ENCODE measurements around the gene TRPM5.
A peak's percentile ranks its signal among the peaks of the same experiment; 100 is the strongest.

The TRPM5 gene

DNA sequence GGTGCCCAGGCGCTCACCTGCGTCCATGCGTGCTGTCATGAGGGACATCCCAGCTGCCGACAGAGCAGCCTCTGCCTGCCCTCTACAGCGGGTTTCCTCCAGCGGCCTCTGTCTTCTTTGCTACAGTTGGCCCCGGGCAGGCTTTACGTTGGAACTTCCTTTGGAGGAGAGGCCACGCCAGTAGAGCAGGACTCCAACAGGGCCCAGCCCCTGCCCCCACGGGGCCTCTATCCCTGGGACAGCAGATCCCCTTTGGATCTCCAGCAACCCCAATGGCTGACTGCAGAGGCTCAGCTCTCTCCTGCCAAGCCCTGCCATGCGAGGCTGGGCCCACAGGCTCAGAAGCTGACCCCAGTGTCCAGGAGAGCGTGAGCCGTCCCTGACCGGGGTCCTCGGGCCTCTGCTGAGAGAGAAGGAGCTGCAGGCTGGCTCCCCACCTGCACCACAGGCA, 12.1 kb downstream of the TRPM5 start:
- Histone ChIP-seq H4K20me1 (no peaks in the 10 kb centered on the region), H3K36me3 (no peaks in the 10 kb centered on the region), H3K9ac (no peak overlapping the region), H3K9me3 (no peaks in the 10 kb centered on the region), H3K4me3 (no peak overlapping the region), H3K4me1 (peaks cover 5% of the 10 kb centered on the region; the same call in 1 of the 2 replicates), H3K27me3 (no peaks in the 10 kb centered on the region), H3K27ac (0 out of 2 replicates have a peak overlapping the region, but pooled peaks have one; percentile 22), H3K4me2 (no peak overlapping the region; the same call in 1 of the 2 replicates)
- no peak for TF ChIP-seq Cebpa-rat (IDR thresholded peaks at IDR 0.05)

GRCh38 chr11:2431395-2431794, 12.9 kb downstream of the TRPM5 start:
- TF ChIP-seq Cebpa-rat (IDR thresholded peaks at IDR 0.05), result no peak
- no peak overlapping the region for H3K4me2 ChIP-seq
- H3K9ac ChIP-seq, result no peak overlapping the region
- no peaks in the 10 kb centered on the region for H4K20me1 ChIP-seq
- H3K9me3 ChIP-seq, result no peaks in the 10 kb centered on the region
- H3K27ac ChIP-seq, result no peak overlapping the region
- H3K4me3 ChIP-seq, result no peak overlapping the region
- H3K36me3 ChIP-seq, result no peaks in the 10 kb centered on the region
- H3K27me3 ChIP-seq, result no peaks in the 10 kb centered on the region
- peaks cover 5% of the 10 kb centered on the region; the same call in 1 of the 2 replicates for H3K4me1 ChIP-seq

GRCh38 chr11:2428322-2428795, 16.0 kb downstream of the TRPM5 start:
- no peaks in the 10 kb centered on the region for H3K9me3 ChIP-seq
- H3K27me3 ChIP-seq, result 0 out of 2 replicates have a peak, but pooled peaks cover 3% of the 10 kb centered on the region
- H3K4me2 ChIP-seq, result no peak overlapping the region
- H3K9ac ChIP-seq, result no peak overlapping the region
- no peak overlapping the region for H3K27ac ChIP-seq
- no peaks in the 10 kb centered on the region for H3K36me3 ChIP-seq
- no peak overlapping the region for H3K4me3 ChIP-seq
- no peak for TF ChIP-seq Cebpa-rat (IDR thresholded peaks at IDR 0.05)
- H4K20me1 ChIP-seq, result no peaks in the 10 kb centered on the region
- H3K4me1 ChIP-seq, result peaks cover 17% of the 10 kb centered on the region

- TF ChIP-seq Cebpa-rat (IDR thresholded peaks at IDR 0.05), result no peak
- Histone ChIP-seq H3K9ac (no peak overlapping the region), H3K27me3 (0 out of 2 replicates have a peak, but pooled peaks cover 3% of the 10 kb centered on the region), H3K4me2 (no peak overlapping the region), H3K27ac (no peak overlapping the region), H3K4me1 (peaks cover 22% of the 10 kb centered on the region), H4K20me1 (no peaks in the 10 kb centered on the region), H3K4me3 (no peak overlapping the region), H3K36me3 (no peaks in the 10 kb centered on the region), H3K9me3 (no peaks in the 10 kb centered on the region)
Observed at GRCh38 chr11:2427721-2428321, 16.5 kb downstream of the TRPM5 start.

DNA sequence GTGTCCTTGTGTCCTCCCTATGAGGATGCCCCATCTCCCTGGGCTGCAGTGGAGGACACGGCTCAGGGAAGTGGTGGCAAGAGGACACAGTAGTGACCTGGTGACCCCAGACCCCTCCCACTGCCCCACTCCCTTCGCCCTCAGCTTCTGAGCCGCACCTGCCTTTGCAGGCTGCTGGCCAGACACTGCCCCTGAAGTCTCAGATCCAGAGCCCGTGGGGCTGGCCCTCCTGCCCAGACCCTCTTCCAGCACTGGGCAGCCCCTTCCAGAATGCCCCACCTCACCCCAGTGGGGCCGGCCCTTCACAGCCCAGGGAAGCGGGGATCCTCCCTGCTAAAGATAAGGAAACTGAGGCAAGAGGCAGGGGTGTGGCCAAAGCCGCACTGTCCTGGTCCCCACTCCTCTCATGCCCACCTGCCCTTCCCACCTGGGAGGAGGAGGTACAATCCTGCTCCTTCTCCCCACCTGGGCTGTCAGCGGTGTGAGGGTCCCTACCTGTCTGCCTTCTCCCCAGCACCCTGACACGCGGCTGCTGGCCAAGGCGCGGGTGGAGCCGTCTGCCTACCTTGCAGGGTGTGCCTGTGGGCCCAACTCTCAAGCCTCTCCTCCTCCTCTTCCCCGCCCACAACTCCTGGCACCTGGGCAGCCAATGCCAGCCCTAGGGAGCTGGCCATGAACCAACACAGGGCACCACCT, 17.3 kb downstream of the TRPM5 start:
- no peak overlapping the region for H3K9ac ChIP-seq
- H3K27ac ChIP-seq, result no peak overlapping the region
- no peak overlapping the region for H3K4me3 ChIP-seq
- TF ChIP-seq Cebpa-rat (IDR thresholded peaks at IDR 0.05), result no peak
- H3K36me3 ChIP-seq, result no peaks in the 10 kb centered on the region
- no peaks in the 10 kb centered on the region for H3K9me3 ChIP-seq
- H4K20me1 ChIP-seq, result no peaks in the 10 kb centered on the region
- peaks cover 19% of the 10 kb centered on the region for H3K4me1 ChIP-seq
- H3K4me2 ChIP-seq, result no peak overlapping the region
- 0 out of 2 replicates have a peak, but pooled peaks cover 3% of the 10 kb centered on the region for H3K27me3 ChIP-seq

- H3K4me1 ChIP-seq, result peaks cover 17% of the 10 kb centered on the region
- no peak overlapping the region for H3K9ac ChIP-seq
- no peaks in the 10 kb centered on the region for H3K9me3 ChIP-seq
- no peak overlapping the region for H3K4me2 ChIP-seq
- H3K27me3 ChIP-seq, result 0 out of 2 replicates have a peak, but pooled peaks cover 3% of the 10 kb centered on the region
- no peaks in the 10 kb centered on the region for H4K20me1 ChIP-seq
- H3K27ac ChIP-seq, result no peak overlapping the region
- no peak for TF ChIP-seq Cebpa-rat (IDR thresholded peaks at IDR 0.05)
- no peak overlapping the region for H3K4me3 ChIP-seq
- no peaks in the 10 kb centered on the region for H3K36me3 ChIP-seq
Observed at GRCh38 chr11:2426221-2426620, 18.1 kb downstream of the TRPM5 start.

DNA sequence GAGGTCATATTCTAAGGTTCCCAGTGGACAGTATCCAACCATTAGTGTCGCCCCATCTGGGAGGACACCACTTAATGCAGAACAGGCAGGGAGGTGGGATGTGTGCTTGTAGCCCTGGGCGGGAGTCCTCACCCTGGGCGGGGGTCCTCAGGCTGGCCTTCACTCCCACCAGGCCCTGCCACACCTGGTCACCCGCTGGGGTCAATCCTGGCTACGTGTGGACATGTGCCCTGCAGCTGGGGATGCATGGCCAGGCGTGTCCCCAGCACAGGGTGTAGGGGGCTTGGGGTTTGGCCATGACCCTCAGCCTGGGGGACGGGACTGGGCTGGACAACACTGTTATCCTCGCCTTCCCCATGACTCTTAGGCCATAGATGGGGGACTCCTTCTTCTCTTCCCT, 18.8 kb downstream of the TRPM5 start:
- no peak overlapping the region for H3K4me2 ChIP-seq
- no peak overlapping the region for H3K4me3 ChIP-seq
- no peaks in the 10 kb centered on the region for H3K9me3 ChIP-seq
- no peaks in the 10 kb centered on the region for H4K20me1 ChIP-seq
- H3K27me3 ChIP-seq, result 0 out of 2 replicates have a peak, but pooled peaks cover 3% of the 10 kb centered on the region
- TF ChIP-seq Cebpa-rat (IDR thresholded peaks at IDR 0.05), result no peak
- peaks cover 19% of the 10 kb centered on the region for H3K4me1 ChIP-seq
- no peak overlapping the region for H3K27ac ChIP-seq
- H3K36me3 ChIP-seq, result no peaks in the 10 kb centered on the region
- no peak overlapping the region for H3K9ac ChIP-seq

DNA sequence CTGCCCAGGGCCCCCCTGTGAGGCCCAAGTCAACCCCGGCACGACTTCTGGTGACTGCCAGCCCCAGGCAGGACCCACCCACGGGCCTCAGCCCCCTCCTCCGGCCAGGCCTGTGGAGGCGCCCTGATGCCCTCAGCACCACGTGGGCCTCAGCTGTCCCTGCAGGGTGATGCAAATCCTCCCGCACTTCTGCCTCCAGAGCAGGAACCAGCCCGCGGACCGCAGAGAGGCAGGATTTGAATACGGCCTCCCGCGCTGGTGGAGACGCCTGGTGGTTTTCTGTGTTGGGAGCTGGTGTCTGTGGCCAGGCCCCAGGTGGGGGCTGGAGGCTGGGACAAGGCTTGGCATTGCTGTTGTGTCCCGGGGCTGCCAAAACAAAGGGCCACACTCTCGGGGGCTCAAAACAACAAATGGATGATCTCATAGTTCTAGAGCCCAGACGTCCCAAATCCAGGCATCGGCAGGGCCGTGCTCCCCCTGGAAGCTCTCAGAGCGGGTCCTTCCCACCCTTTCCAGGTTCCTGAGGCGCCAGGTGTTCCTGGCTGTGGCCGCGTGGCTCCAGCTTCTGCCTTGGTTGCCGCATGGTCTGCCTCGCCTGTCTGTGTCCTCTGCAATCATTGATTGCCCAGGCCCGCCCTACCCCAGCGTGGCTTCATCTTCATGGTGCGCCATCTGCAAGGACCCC, 19.4 kb downstream of the TRPM5 start:
- Histone ChIP-seq H3K9ac (no peak overlapping the region), H3K9me3 (no peaks in the 10 kb centered on the region), H3K4me3 (no peak overlapping the region), H4K20me1 (no peaks in the 10 kb centered on the region), H3K27ac (no peak overlapping the region), H3K36me3 (no peaks in the 10 kb centered on the region), H3K27me3 (0 out of 2 replicates have a peak, but pooled peaks cover 3% of the 10 kb centered on the region), H3K4me2 (no peak overlapping the region), H3K4me1 (peaks cover 24% of the 10 kb centered on the region)
- no peak for TF ChIP-seq Cebpa-rat (IDR thresholded peaks at IDR 0.05)

GRCh38 chr11:2423157-2424025, 20.9 kb downstream of the TRPM5 start:
- no peak overlapping the region for H3K9ac ChIP-seq
- H3K4me2 ChIP-seq, result peak overlapping the region; percentile 34
- 0 out of 2 replicates have a peak, but pooled peaks cover 3% of the 10 kb centered on the region for H3K27me3 ChIP-seq
- H3K9me3 ChIP-seq, result no peaks in the 10 kb centered on the region
- H3K4me1 ChIP-seq, result peaks cover 32% of the 10 kb centered on the region
- no peak for TF ChIP-seq Cebpa-rat (IDR thresholded peaks at IDR 0.05)
- H3K36me3 ChIP-seq, result no peaks in the 10 kb centered on the region
- H4K20me1 ChIP-seq, result no peaks in the 10 kb centered on the region
- no peak overlapping the region for H3K4me3 ChIP-seq
- H3K27ac ChIP-seq, result no peak overlapping the region

Measured in BLaER1 (cell line).